ENCODE measurements around the gene GPC5. TPM values are rescaled to one million over a fixed set of nuclear protein-coding genes. Genes with fewer than 3 reads are reported as not detected.
A peak's percentile ranks its signal among the peaks of the same experiment; 100 is the strongest.

The GPC5 gene
- total and polyA plus RNA-seq, 2 of the 13 experiments (the other 11 are each of a cell fraction or from before 2014, with no cell fraction given) = 0.02 to 0.07 TPM

- H3K79me2 ChIP-seq (ENCODE audit: insufficient read depth, low read length) = no peaks in the 10 kb centered on the region
- H4K20me1 ChIP-seq (ENCODE audit: insufficient read depth, low read length) = no peaks in the 10 kb centered on the region
- DNase-seq (ENCODE audit: low spot score) (no peak), FAIRE-seq (no peak), ATAC-seq (no peak)
- in situ Hi-C loops (cut with HindIII; ENCODE audit: extremely low pct_ligation_motif_present, low pct_unique_long_range_greater_than_20kb) = no loop called here
- H3K4me3 ChIP-seq (replicated peaks in 1 of 3; ENCODE audit: insufficient read depth in 1 of 3, low read depth in 2 of 3, low read length in 3 of 3) = no peak overlapping the region
- no peak overlapping the region for H2AFZ ChIP-seq (ENCODE audit: low read length)
- no peaks in the 10 kb centered on the region for H3K27me3 ChIP-seq (ENCODE audit: control insufficient read depth in 1 of 2, insufficient read depth in 2 of 2, low read length in 2 of 2)
- H3K4me1 ChIP-seq (ENCODE audit: insufficient read depth, low read length) = no peaks in the 10 kb centered on the region
- ChIA-PET POLR2A (no interaction called here), CTCF (ENCODE audit: low intra/inter-chr PET ratio, low total read pairs) (no interaction called here)
- BruUV-seq (replicated peaks) = no TSS peak
- H3K4me2 ChIP-seq (ENCODE audit: low read depth, low read length) = no peak overlapping the region
- H3K9me3 ChIP-seq (ENCODE audit: low read length) = no peaks in the 10 kb centered on the region
- H3K9ac ChIP-seq (ENCODE audit: insufficient read depth, low read depth, low read length) = no peak overlapping the region
- 12% methylated on average over 5 of the region's 5 CpGs for WGBS (ENCODE audit: low lambda C conversion rate)
- intact Hi-C loops (cut with micrococcal nuclease; ENCODE audit: unreplicated experiment) = no loop called here
- H3K27ac ChIP-seq (ENCODE audit: extremely low read length, insufficient read depth, low read length) = no peak overlapping the region
- no peaks in the 10 kb centered on the region for H3K36me3 ChIP-seq (replicated peaks in 1 of 2; ENCODE audit: control insufficient read depth in 1 of 2, insufficient read depth in 2 of 2, low read length in 2 of 2)
- TF ChIP-seq MAFK (conservative IDR thresholded peaks at IDR 0.05 in 1 of 2, IDR thresholded peaks at IDR 0.05 in 1 of 2; ENCODE audit: low read length in 2 of 2) = 0 out of 4 replicates have a peak, but pooled peaks of 1 of the 2 experiments have one; percentile 12
- TF ChIP-seq NR3C1 (CRISPR knock-in tag; IDR thresholded peaks at IDR 0.05) = no peak
These were observed 387.2 kb downstream of the GPC5 start for GRCh38 chr13:91785431-91786119.

DNA sequence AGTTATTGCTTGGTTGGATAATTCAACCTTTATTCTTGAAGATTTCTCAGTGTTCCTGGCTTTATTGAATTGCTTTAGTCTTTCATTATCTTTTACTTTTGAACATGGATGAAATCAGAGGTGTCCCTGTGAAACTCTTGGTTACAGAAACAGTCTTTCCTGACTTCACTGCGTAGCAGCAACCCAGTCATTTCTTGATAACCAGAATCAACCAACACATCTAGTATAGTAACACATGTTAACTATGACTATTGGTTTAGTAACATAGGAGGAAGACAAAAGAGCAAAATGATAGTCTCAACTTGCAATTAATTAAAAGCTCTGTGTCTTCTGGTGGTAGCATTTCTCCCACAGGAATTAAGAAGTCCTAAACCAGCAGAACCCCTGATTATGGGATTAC is 393.6 kb downstream of the GPC5 start:
- Histone ChIP-seq H3K4me3 (replicated peaks in 1 of 3; ENCODE audit: insufficient read depth in 1 of 3, low read depth in 2 of 3, low read length in 3 of 3) (no peak overlapping the region), H3K27me3 (ENCODE audit: control insufficient read depth in 1 of 2, insufficient read depth in 2 of 2, low read length in 2 of 2) (no peaks in the 10 kb centered on the region), H3K4me2 (ENCODE audit: low read depth, low read length) (no peak overlapping the region), H3K27ac (ENCODE audit: extremely low read length, insufficient read depth, low read length) (no peak overlapping the region), H4K20me1 (ENCODE audit: insufficient read depth, low read length) (no peaks in the 10 kb centered on the region), H3K79me2 (ENCODE audit: insufficient read depth, low read length) (no peaks in the 10 kb centered on the region), H2AFZ (ENCODE audit: low read length) (no peak overlapping the region), H3K9ac (ENCODE audit: insufficient read depth, low read depth, low read length) (no peak overlapping the region), H3K9me3 (ENCODE audit: low read length) (no peaks in the 10 kb centered on the region), H3K4me1 (ENCODE audit: insufficient read depth, low read length) (no peaks in the 10 kb centered on the region), H3K36me3 (replicated peaks in 1 of 2; ENCODE audit: control insufficient read depth in 1 of 2, insufficient read depth in 2 of 2, low read length in 2 of 2) (no peaks in the 10 kb centered on the region)
- FAIRE-seq = no peak
- CTCF ChIA-PET (ENCODE audit: low intra/inter-chr PET ratio, low total read pairs) = no interaction called here
- no peak for DNase-seq (ENCODE audit: low spot score)
- BruUV-seq (replicated peaks) = no TSS peak
- POLR2A ChIA-PET = no interaction called here
- in situ Hi-C loops (cut with HindIII; ENCODE audit: extremely low pct_ligation_motif_present, low pct_unique_long_range_greater_than_20kb) (no loop called here), intact Hi-C loops (cut with micrococcal nuclease; ENCODE audit: unreplicated experiment) (no loop called here)
- ATAC-seq = no peak
- 0% methylated on average over 1 of the region's 1 CpG for WGBS (ENCODE audit: low lambda C conversion rate)
- no peak for TF ChIP-seq SALL2 (CRISPR knock-in tag; IDR thresholded peaks at IDR 0.05)
- no peak for TF ChIP-seq MAF1 (CRISPR knock-in tag; IDR thresholded peaks at IDR 0.05; ENCODE audit: borderline replicate concordance)
- TF ChIP-seq ZNF530 (CRISPR knock-in tag; IDR thresholded peaks at IDR 0.05; ENCODE audit: low read depth) = no peak
- TF ChIP-seq ZNF335 (CRISPR knock-in tag; IDR thresholded peaks at IDR 0.05) = no peak
- TF ChIP-seq RAD51 (IDR thresholded peaks at IDR 0.05; ENCODE audit: borderline replicate concordance) = no peak
- no peak for TF ChIP-seq EZH2 (conservative IDR thresholded peaks at IDR 0.05; ENCODE audit: low read depth, low read length)
- TF ChIP-seq RFX5 (IDR thresholded peaks at IDR 0.05; ENCODE audit: low read depth, low read length) = no peak
- no peak for TF ChIP-seq EED (CRISPR knock-in tag; IDR thresholded peaks at IDR 0.05)
- TF ChIP-seq, protein P1, sequence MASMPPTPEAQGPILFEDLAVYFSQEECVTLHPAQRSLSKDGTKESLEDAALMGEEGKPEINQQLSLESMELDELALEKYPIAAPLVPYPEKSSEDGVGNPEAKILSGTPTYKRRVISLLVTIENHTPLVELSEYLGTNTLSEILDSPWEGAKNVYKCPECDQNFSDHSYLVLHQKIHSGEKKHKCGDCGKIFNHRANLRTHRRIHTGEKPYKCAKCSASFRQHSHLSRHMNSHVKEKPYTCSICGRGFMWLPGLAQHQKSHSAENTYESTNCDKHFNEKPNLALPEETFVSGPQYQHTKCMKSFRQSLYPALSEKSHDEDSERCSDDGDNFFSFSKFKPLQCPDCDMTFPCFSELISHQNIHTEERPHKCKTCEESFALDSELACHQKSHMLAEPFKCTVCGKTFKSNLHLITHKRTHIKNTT (CRISPR knock-in tag; IDR thresholded peaks at IDR 0.05) = no peak
- TF ChIP-seq ZNF766 (CRISPR knock-in tag; IDR thresholded peaks at IDR 0.05; ENCODE audit: borderline replicate concordance) = no peak
- no peak for TF ChIP-seq NFKBIZ (CRISPR knock-in tag; IDR thresholded peaks at IDR 0.05)
- TF ChIP-seq ZNF101 (CRISPR knock-in tag; IDR thresholded peaks at IDR 0.05; ENCODE audit: borderline replicate concordance, low read depth) = no peak
- TF ChIP-seq PHF20 (CRISPR knock-in tag; IDR thresholded peaks at IDR 0.05) = no peak
- no peak for TF ChIP-seq ZNF605 (CRISPR knock-in tag; IDR thresholded peaks at IDR 0.05)
- no peak for TF ChIP-seq HOXA5 (CRISPR knock-in tag; IDR thresholded peaks at IDR 0.05)
- TF ChIP-seq HDAC1 (CRISPR knock-in tag; IDR thresholded peaks at IDR 0.05) = no peak
- TF ChIP-seq CSRNP1 (CRISPR knock-in tag; IDR thresholded peaks at IDR 0.05) = no peak

Measured in HepG2 (cell line).